Large intestine (tissue), 3 donors: ENCODE results near the gene HACL1. TPM values are rescaled to one million over a fixed set of nuclear protein-coding genes. Genes with fewer than 3 reads are reported as not detected.
A peak's percentile ranks its signal among the peaks of the same experiment; 100 is the strongest.
"Not testable (repeated sequence)": the region's sequence is repeated elsewhere in the genome, so short reads cannot be mapped to it uniquely, and the experiment has no call there.

ENCODE experiments used
- DNase-seq, 2 donors: peaks; one replicate each; pipeline versions ENCODE4 v3.0.0 to v3.0.0-alpha.2; 2013
- H3K27ac ChIP-seq: one replicate; pipeline ENCODE4 v1.5.1; 2013; ENCODE audit warnings: low read length
- H3K27me3 ChIP-seq: 2 replicates; pipeline ENCODE4 v1.6.1; 2013; ENCODE audit warnings: low read length; ENCODE audit not compliant: control insufficient read depth, insufficient read depth
- H3K36me3 ChIP-seq: 2 replicates; pipeline ENCODE4 v1.6.1; 2013; ENCODE audit warnings: low read length; ENCODE audit not compliant: control insufficient read depth, insufficient read depth
- H3K4me1 ChIP-seq: one replicate; pipeline ENCODE4 v1.6.1; 2013; ENCODE audit warnings: low read length; ENCODE audit not compliant: control insufficient read depth, insufficient read depth
- H3K4me3 ChIP-seq: one replicate; pipeline ENCODE4 v1.5.1; 2013; ENCODE audit warnings: low read length
- H3K9me3 ChIP-seq: one replicate; pipeline ENCODE4 v1.6.1; 2013; ENCODE audit warnings: mild to moderate bottlenecking, low read depth, low read length, moderate library complexity; ENCODE audit not compliant: control insufficient read depth
- WGBS: methylation state at CpG from one replicate; pipeline ENCODE4 v1.1.5; 2013; ENCODE audit warnings: low lambda C conversion rate; ENCODE audit not compliant: insufficient coverage; 5-methylcytosine and 5-hydroxymethylcytosine counted together
- polyA plus RNA-seq: library from polyadenylated mRNA; unstranded; fragments of 120-200 nt; gene quantifications from one replicate; pipeline ENCODE4 v1.2.1, GENCODE V29; 2013

Gene HACL1
- polyA plus RNA-seq, 1 donor = 23.3 TPM

- H3K36me3 ChIP-seq = peaks cover 4% of the 10 kb centered on the region
- 43% methylated on average over 6 of the region's 8 CpGs for WGBS
- H3K4me1 ChIP-seq = peaks cover 3% of the 10 kb centered on the region
- H3K4me3 ChIP-seq = peak overlapping the region; percentile 9
- H3K9me3 ChIP-seq = no peaks in the 10 kb centered on the region
- DNase-seq = no peak
- H3K27ac ChIP-seq = no peak overlapping the region
- H3K27me3 ChIP-seq = no peaks in the 10 kb centered on the region
Measured at GRCh38 chr3:15630646-15631350, 29.4 kb upstream of the HACL1 start.

- H3K4me1 ChIP-seq = no peaks in the 10 kb centered on the region
- no peaks in the 10 kb centered on the region for H3K9me3 ChIP-seq
- H3K27me3 ChIP-seq = no peaks in the 10 kb centered on the region
- 87% methylated on average over 3 of the region's 10 CpGs for WGBS
- H3K4me3 ChIP-seq = peak overlapping the region; percentile 9
- H3K36me3 ChIP-seq = no peaks in the 10 kb centered on the region
- no peak overlapping the region for H3K27ac ChIP-seq
- DNase-seq = peak; percentile 59 to 81
Measured at GRCh38 chr3:15629860-15630597, 28.7 kb upstream of the HACL1 start.

GRCh38 chr3:15628967-15629366, 27.6 kb upstream of the HACL1 start:
- no peak for DNase-seq
- Histone ChIP-seq H3K27me3 (no peaks in the 10 kb centered on the region), H3K36me3 (no peaks in the 10 kb centered on the region), H3K9me3 (no peaks in the 10 kb centered on the region), H3K4me3 (no peak overlapping the region), H3K27ac (no peak overlapping the region), H3K4me1 (no peaks in the 10 kb centered on the region)

GRCh38 chr3:15623535-15624440, 22.4 kb upstream of the HACL1 start:
- Histone ChIP-seq H3K4me1 (no peaks in the 10 kb centered on the region), H3K27ac (no peak overlapping the region), H3K36me3 (peaks cover 3% of the 10 kb centered on the region), H3K9me3 (peaks cover 14% of the 10 kb centered on the region), H3K27me3 (no peaks in the 10 kb centered on the region), H3K4me3 (no peak overlapping the region)
- DNase-seq = no peak
- WGBS = 89% methylated on average over 1 of the region's 4 CpGs

GRCh38 chr3:15619659-15620464, 18.5 kb upstream of the HACL1 start:
- H3K4me3 ChIP-seq, H3K4me1 ChIP-seq, H3K27me3 ChIP-seq, H3K36me3 ChIP-seq: not testable (repeated sequence)
- H3K27ac ChIP-seq = peak overlapping the region; percentile 82
- peak; percentile 34 to 62 for DNase-seq
- no CpG with 5 or more reads among the region's 8 CpGs for WGBS
- peaks cover 23% of the 10 kb centered on the region for H3K9me3 ChIP-seq

GRCh38 chr3:15616053-15616452, 14.7 kb upstream of the HACL1 start:
- H3K4me3 ChIP-seq = no peak overlapping the region
- H3K9me3 ChIP-seq = peaks cover 16% of the 10 kb centered on the region
- DNase-seq = no peak
- no peaks in the 10 kb centered on the region for H3K27me3 ChIP-seq
- WGBS = no CpG with 5 or more reads among the region's 6 CpGs
- no peaks in the 10 kb centered on the region for H3K4me1 ChIP-seq
- H3K36me3 ChIP-seq = peaks cover 3% of the 10 kb centered on the region
- no peak overlapping the region for H3K27ac ChIP-seq

GRCh38 chr3:15614958-15615357, 13.6 kb upstream of the HACL1 start:
- Histone ChIP-seq H3K4me3 (no peak overlapping the region), H3K9me3 (peaks cover 9% of the 10 kb centered on the region), H3K4me1 (no peaks in the 10 kb centered on the region), H3K27me3 (no peaks in the 10 kb centered on the region), H3K36me3 (no peaks in the 10 kb centered on the region), H3K27ac (no peak overlapping the region)
- no CpG with 5 or more reads among the region's 1 CpG for WGBS
- no peak for DNase-seq

- H3K27me3 ChIP-seq = no peaks in the 10 kb centered on the region
- H3K9me3 ChIP-seq = peaks cover 3% of the 10 kb centered on the region
- DNase-seq = no peak
- no peak overlapping the region for H3K4me3 ChIP-seq
- H3K27ac ChIP-seq = no peak overlapping the region
- H3K4me1 ChIP-seq = peaks cover 5% of the 10 kb centered on the region
- no peaks in the 10 kb centered on the region for H3K36me3 ChIP-seq
- WGBS = no CpG with 5 or more reads among the region's 1 CpG
Measured at GRCh38 chr3:15612001-15612400, 10.6 kb upstream of the HACL1 start.

- Histone ChIP-seq H3K9me3 (peaks cover 3% of the 10 kb centered on the region), H3K27me3 (no peaks in the 10 kb centered on the region), H3K27ac (no peak overlapping the region), H3K36me3 (no peaks in the 10 kb centered on the region), H3K4me3 (no peak overlapping the region), H3K4me1 (peaks cover 12% of the 10 kb centered on the region)
- 100% methylated on average over 1 of the region's 3 CpGs for WGBS
- DNase-seq = no peak
Measured at GRCh38 chr3:15611018-15611417, 9.6 kb upstream of the HACL1 start.
